Germinal center (tissue), 1 donor: ENCODE results near the gene KCNK3.
"Not testable (repeated sequence)": the region's sequence is repeated elsewhere in the genome, so short reads cannot be mapped to it uniquely, and the experiment has no call there.

ENCODE experiments used
- DNase-seq: peaks from one replicate; pipeline ENCODE4 v3.0.0; 2012; ENCODE audit warnings: mixed read lengths, low spot score

KCNK3 gene

GRCh38 chr2:26756337-26756736 lies 63.8 kb downstream of the KCNK3 start:
- no peak for DNase-seq

GRCh38 chr2:26757873-26758789 lies 65.6 kb downstream of the KCNK3 start:
- DNase-seq: no peak

- DNase-seq: no peak
Observed at GRCh38 chr2:26758790-26759321, 66.3 kb downstream of the KCNK3 start.

- DNase-seq: no peak
Observed at GRCh38 chr2:26759845-26760244, 67.3 kb downstream of the KCNK3 start.

- not testable (repeated sequence) for DNase-seq
Observed at GRCh38 chr2:26760991-26761390, 68.5 kb downstream of the KCNK3 start.

GRCh38 chr2:26763019-26763418 lies 70.5 kb downstream of the KCNK3 start:
- no peak for DNase-seq

- DNase-seq: peak; percentile 91
Observed at GRCh38 chr2:26764078-26764887, 71.8 kb downstream of the KCNK3 start, which contains the start of gene SLC35F6. TSS of gene SLC35F6 (plus strand) at chr2:26764284. CDS start at chr2:26764350, 66 bp downstream.

GRCh38 chr2:26764906-26765305 lies 72.4 kb downstream of the KCNK3 start:
- no peak for DNase-seq

GRCh38 chr2:26765475-26766200 lies 73.1 kb downstream of the KCNK3 start:
- DNase-seq: no peak

- no peak for DNase-seq
Observed at GRCh38 chr2:26767129-26767528, 74.6 kb downstream of the KCNK3 start.

GRCh38 chr2:26767894-26768487 lies 75.5 kb downstream of the KCNK3 start:
- DNase-seq: no peak

- DNase-seq: no peak
Observed at GRCh38 chr2:26768759-26769088, 76.2 kb downstream of the KCNK3 start.

GRCh38 chr2:26769089-26769761 lies 76.7 kb downstream of the KCNK3 start:
- DNase-seq: no peak

GRCh38 chr2:26770986-26771586 lies 78.6 kb downstream of the KCNK3 start:
- DNase-seq: no peak

- no peak for DNase-seq
Observed at GRCh38 chr2:26772064-26773001, 79.8 kb downstream of the KCNK3 start.

- DNase-seq: no peak
Observed at GRCh38 chr2:26776195-26776800, 83.8 kb downstream of the KCNK3 start.

GRCh38 chr2:26778098-26778497 lies 85.6 kb downstream of the KCNK3 start:
- DNase-seq: no peak

GRCh38 chr2:26778507-26778906 lies 86.0 kb downstream of the KCNK3 start:
- DNase-seq: no peak

GRCh38 chr2:26780203-26780760 lies 87.8 kb downstream of the KCNK3 start:
- DNase-seq: no peak
